HG03135 (cell line): ENCODE data around the gene PDZD4.

Source experiments
- ATAC-seq: cut with Tn5 transposase; IDR thresholded peaks from one replicate; pipeline ENCODE4 v1.9.1; 2021; ENCODE audit warnings: mild to moderate bottlenecking, moderate library complexity; ENCODE audit not compliant: unreplicated experiment

The PDZD4 gene

GRCh38 chrX:153773218-153773611 lies 57.1 kb downstream of the PDZD4 start:
- no peak for ATAC-seq

GRCh38 chrX:153772316-153773217 lies 57.8 kb downstream of the PDZD4 start:
- no peak for ATAC-seq

GRCh38 chrX:153771415-153772315 lies 58.7 kb downstream of the PDZD4 start:
- no peak for ATAC-seq

- no peak for ATAC-seq
These were observed 59.5 kb downstream of the PDZD4 start for GRCh38 chrX:153770601-153771414.

- ATAC-seq = no peak
These were observed 60.3 kb downstream of the PDZD4 start for GRCh38 chrX:153769865-153770600.

- ATAC-seq = no peak
These were observed 61.0 kb downstream of the PDZD4 start for GRCh38 chrX:153769158-153769864.

- ATAC-seq = no peak
These were observed 61.8 kb downstream of the PDZD4 start for GRCh38 chrX:153768311-153769157.

GRCh38 chrX:153767674-153768055 lies 62.7 kb downstream of the PDZD4 start:
- no peak for ATAC-seq

- no peak for ATAC-seq
These were observed 63.3 kb downstream of the PDZD4 start for GRCh38 chrX:153766871-153767673.

- no peak for ATAC-seq
These were observed 64.1 kb downstream of the PDZD4 start for GRCh38 chrX:153766098-153766817.

- no peak for ATAC-seq
These were observed 64.9 kb downstream of the PDZD4 start for GRCh38 chrX:153765138-153766079.

- ATAC-seq = no peak
These were observed 65.6 kb downstream of the PDZD4 start for GRCh38 chrX:153764786-153765137.

GRCh38 chrX:153763989-153764755 lies 66.2 kb downstream of the PDZD4 start, which contains the start of gene PLXNB3:
Gene PLXNB3 (plus strand): TSS chrX:153764249. CDS start chrX:153765536, 1,287 bp downstream.
- no peak for ATAC-seq

- no peak for ATAC-seq
These were observed 66.9 kb downstream of the PDZD4 start for GRCh38 chrX:153763298-153763932.

GRCh38 chrX:153762626-153763173 lies 67.6 kb downstream of the PDZD4 start:
- no peak for ATAC-seq
